ENCODE results near the gene BAHCC1.

BAHCC1 gene

DNA sequence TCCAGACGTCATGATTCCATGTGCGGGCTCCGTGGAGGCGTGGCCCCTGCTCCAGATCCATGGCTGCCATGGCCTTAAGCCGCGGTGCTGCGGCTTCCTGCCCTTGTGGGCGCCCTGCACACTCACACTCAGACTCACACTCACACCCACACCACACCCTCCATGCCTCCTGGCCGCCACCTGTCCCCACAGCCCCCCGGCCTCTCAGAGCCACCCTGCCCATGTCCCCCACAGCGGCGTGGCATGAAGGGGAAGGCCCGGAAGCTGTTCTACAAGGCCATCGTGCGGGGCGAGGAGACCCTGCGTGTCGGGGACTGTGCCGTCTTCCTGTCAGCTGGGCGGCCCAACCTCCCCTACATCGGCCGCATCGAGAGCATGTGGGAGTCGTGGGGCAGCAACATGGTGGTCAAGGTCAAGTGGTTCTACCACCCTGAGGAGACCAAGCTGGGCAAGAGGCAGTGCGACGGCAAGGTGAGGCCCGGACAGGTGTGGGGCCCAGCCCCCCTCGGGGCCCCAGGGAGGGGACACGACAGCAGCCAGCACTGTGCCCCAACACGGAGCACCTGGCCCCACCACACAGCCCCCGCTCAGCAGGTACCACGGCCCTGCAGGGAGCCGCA lies 67.4 kb downstream of the BAHCC1 start:
- TF ChIP-seq ZNF70 (CRISPR knock-in tag; IDR thresholded peaks at IDR 0.05) = no peak
- TF ChIP-seq TCF4 (CRISPR knock-in tag; IDR thresholded peaks at IDR 0.05; ENCODE audit: borderline replicate concordance) = no peak
- no peak for TF ChIP-seq ZC3H10 (CRISPR knock-in tag; IDR thresholded peaks at IDR 0.05)
- TF ChIP-seq SNAI2 (CRISPR knock-in tag; IDR thresholded peaks at IDR 0.05) = no peak
- TF ChIP-seq OSR1 (CRISPR knock-in tag; IDR thresholded peaks at IDR 0.05) = no peak
- TF ChIP-seq ESRRG (CRISPR knock-in tag; IDR thresholded peaks at IDR 0.05) = no peak
- TF ChIP-seq GLIS3 (CRISPR knock-in tag; IDR thresholded peaks at IDR 0.05) = no peak
- TF ChIP-seq, protein P1, sequence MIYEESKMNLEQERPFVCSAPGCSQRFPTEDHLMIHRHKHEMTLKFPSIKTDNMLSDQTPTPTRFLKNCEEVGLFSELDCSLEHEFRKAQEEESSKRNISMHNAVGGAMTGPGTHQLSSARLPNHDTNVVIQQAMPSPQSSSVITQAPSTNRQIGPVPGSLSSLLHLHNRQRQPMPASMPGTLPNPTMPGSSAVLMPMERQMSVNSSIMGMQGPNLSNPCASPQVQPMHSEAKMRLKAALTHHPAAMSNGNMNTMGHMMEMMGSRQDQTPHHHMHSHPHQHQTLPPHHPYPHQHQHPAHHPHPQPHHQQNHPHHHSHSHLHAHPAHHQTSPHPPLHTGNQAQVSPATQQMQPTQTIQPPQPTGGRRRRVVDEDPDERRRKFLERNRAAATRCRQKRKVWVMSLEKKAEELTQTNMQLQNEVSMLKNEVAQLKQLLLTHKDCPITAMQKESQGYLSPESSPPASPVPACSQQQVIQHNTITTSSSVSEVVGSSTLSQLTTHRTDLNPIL (CRISPR knock-in tag; IDR thresholded peaks at IDR 0.05; ENCODE audit: low read depth) = no peak
- TF ChIP-seq PPARA (CRISPR knock-in tag; IDR thresholded peaks at IDR 0.05; ENCODE audit: borderline replicate concordance) = no peak
- TF ChIP-seq, protein P2, sequence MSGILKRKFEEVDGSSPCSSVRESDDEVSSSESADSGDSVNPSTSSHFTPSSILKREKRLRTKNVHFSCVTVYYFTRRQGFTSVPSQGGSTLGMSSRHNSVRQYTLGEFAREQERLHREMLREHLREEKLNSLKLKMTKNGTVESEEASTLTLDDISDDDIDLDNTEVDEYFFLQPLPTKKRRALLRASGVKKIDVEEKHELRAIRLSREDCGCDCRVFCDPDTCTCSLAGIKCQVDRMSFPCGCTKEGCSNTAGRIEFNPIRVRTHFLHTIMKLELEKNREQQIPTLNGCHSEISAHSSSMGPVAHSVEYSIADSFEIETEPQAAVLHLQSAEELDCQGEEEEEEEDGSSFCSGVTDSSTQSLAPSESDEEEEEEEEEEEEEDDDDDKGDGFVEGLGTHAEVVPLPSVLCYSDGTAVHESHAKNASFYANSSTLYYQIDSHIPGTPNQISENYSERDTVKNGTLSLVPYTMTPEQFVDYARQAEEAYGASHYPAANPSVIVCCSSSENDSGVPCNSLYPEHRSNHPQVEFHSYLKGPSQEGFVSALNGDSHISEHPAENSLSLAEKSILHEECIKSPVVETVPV (CRISPR knock-in tag; IDR thresholded peaks at IDR 0.05) = no peak
- no peak for TF ChIP-seq ZNF8 (CRISPR knock-in tag; IDR thresholded peaks at IDR 0.05)
- TF ChIP-seq, protein P3, sequence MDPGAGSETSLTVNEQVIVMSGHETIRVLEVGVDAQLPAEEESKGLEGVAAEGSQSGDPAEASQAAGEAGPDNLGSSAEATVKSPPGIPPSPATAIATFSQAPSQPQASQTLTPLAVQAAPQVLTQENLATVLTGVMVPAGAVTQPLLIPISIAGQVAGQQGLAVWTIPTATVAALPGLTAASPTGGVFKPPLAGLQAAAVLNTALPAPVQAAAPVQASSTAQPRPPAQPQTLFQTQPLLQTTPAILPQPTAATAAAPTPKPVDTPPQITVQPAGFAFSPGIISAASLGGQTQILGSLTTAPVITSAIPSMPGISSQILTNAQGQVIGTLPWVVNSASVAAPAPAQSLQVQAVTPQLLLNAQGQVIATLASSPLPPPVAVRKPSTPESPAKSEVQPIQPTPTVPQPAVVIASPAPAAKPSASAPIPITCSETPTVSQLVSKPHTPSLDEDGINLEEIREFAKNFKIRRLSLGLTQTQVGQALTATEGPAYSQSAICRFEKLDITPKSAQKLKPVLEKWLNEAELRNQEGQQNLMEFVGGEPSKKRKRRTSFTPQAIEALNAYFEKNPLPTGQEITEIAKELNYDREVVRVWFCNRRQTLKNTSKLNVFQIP (CRISPR knock-in tag; IDR thresholded peaks at IDR 0.05; ENCODE audit: borderline replicate concordance, low read depth) = no peak
- no peak for TF ChIP-seq TOX (CRISPR knock-in tag; IDR thresholded peaks at IDR 0.05; ENCODE audit: borderline replicate concordance)
- TF ChIP-seq BACH2 (CRISPR knock-in tag; IDR thresholded peaks at IDR 0.05; ENCODE audit: borderline replicate concordance) = no peak
- ATAC-seq = no peak

DNA sequence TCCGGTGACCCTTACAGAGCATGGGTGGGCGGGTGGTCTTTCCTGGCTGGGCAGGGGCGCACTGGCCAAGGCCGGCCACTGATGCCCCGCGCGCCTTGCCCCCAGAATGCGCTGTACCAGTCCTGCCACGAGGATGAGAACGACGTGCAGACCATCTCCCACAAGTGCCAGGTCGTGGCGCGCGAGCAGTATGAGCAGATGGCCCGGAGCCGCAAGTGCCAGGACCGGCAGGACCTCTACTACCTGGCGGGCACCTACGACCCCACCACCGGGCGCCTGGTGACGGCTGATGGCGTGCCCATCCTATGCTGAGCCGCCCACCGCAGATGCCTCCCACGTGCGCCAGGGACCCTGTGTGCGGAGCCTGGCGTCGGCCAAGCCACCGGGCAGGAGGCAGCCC lies 68.2 kb downstream of the BAHCC1 start:
- no peak for ATAC-seq
- TF ChIP-seq ZFP3 (CRISPR knock-in tag; IDR thresholded peaks at IDR 0.05) (no peak), ZC3H10 (CRISPR knock-in tag; IDR thresholded peaks at IDR 0.05) (no peak)

DNA sequence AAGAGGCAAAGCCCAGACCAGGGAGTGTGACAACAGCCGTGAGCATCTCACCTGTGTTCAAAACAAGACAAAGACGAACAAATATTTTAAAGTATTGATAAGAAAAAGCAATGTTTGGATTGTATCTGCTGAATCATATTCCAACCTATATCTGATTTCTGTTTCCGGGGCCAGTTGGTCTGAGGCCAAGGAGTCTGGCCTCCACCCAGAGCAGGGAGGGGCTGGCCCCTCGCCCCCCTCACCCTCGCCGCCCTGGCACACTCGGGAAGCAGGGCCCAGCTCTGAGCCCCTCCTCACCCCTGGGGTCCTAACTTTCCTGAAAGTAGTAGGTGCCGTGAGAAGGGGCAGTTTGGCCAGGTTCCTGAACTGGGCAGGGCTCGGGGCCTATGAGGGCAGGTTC lies 69.3 kb downstream of the BAHCC1 start:
- no peak for ATAC-seq
- TF ChIP-seq OSR1 (CRISPR knock-in tag; IDR thresholded peaks at IDR 0.05) (no peak), TCF4 (CRISPR knock-in tag; IDR thresholded peaks at IDR 0.05; ENCODE audit: borderline replicate concordance) (no peak), ZNF8 (CRISPR knock-in tag; IDR thresholded peaks at IDR 0.05) (no peak), ZFP30 (CRISPR knock-in tag; IDR thresholded peaks at IDR 0.05) (no peak), SNAI2 (CRISPR knock-in tag; IDR thresholded peaks at IDR 0.05) (no peak), ISL1 (CRISPR knock-in tag; IDR thresholded peaks at IDR 0.05) (no peak)
- TF ChIP-seq, protein P4, sequence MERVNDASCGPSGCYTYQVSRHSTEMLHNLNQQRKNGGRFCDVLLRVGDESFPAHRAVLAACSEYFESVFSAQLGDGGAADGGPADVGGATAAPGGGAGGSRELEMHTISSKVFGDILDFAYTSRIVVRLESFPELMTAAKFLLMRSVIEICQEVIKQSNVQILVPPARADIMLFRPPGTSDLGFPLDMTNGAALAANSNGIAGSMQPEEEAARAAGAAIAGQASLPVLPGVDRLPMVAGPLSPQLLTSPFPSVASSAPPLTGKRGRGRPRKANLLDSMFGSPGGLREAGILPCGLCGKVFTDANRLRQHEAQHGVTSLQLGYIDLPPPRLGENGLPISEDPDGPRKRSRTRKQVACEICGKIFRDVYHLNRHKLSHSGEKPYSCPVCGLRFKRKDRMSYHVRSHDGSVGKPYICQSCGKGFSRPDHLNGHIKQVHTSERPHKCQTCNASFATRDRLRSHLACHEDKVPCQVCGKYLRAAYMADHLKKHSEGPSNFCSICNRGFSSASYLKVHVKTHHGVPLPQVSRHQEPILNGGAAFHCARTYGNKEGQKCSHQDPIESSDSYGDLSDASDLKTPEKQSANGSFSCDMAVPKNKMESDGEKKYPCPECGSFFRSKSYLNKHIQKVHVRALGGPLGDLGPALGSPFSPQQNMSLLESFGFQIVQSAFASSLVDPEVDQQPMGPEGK (CRISPR knock-in tag; IDR thresholded peaks at IDR 0.05; ENCODE audit: borderline replicate concordance) = no peak
- TF ChIP-seq, protein P3 (CRISPR knock-in tag; IDR thresholded peaks at IDR 0.05; ENCODE audit: borderline replicate concordance, low read depth) = no peak
- TF ChIP-seq, protein P2 (CRISPR knock-in tag; IDR thresholded peaks at IDR 0.05) = no peak

DNA sequence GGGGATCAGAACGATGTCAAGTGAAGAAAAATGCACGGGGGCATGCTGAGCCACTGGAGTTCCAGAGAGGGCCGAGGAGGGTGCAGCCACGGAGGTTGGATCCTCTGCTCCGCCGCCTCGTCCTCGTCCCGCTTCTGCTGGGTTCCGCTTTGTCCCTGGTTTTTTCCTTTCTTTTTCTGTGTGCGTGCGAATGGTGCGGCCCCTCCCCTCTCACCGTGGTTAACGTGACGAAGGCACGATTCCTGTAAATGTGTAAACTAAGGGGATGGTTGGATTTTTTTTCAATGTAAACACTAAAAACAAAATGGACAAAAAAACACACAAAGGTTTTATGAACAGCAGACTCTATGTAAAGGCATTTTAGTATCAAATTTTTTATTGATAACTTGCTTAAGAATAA lies 70.7 kb downstream of the BAHCC1 start:
- ATAC-seq = no peak
- no peak for TF ChIP-seq ZNF565 (CRISPR knock-in tag; conservative IDR thresholded peaks at IDR 0.05; ENCODE audit: low read depth)
- TF ChIP-seq ZFP3 (CRISPR knock-in tag; IDR thresholded peaks at IDR 0.05) = no peak
- TF ChIP-seq BACH2 (CRISPR knock-in tag; IDR thresholded peaks at IDR 0.05; ENCODE audit: borderline replicate concordance) = no peak
- TF ChIP-seq ESRRG (CRISPR knock-in tag; IDR thresholded peaks at IDR 0.05) = no peak
- no peak for TF ChIP-seq ISL1 (CRISPR knock-in tag; IDR thresholded peaks at IDR 0.05)
- TF ChIP-seq GLIS3 (CRISPR knock-in tag; IDR thresholded peaks at IDR 0.05) = no peak
- no peak for TF ChIP-seq CSDC2 (CRISPR knock-in tag; IDR thresholded peaks at IDR 0.05)
- TF ChIP-seq TOX (CRISPR knock-in tag; IDR thresholded peaks at IDR 0.05; ENCODE audit: borderline replicate concordance) = no peak
- no peak for TF ChIP-seq ZFP30 (CRISPR knock-in tag; IDR thresholded peaks at IDR 0.05)
- TF ChIP-seq, protein P3 (CRISPR knock-in tag; IDR thresholded peaks at IDR 0.05; ENCODE audit: borderline replicate concordance, low read depth) = no peak
- TF ChIP-seq ZNF70 (CRISPR knock-in tag; IDR thresholded peaks at IDR 0.05) = no peak
- no peak for TF ChIP-seq OSR1 (CRISPR knock-in tag; IDR thresholded peaks at IDR 0.05)
- no peak for TF ChIP-seq ZC3H10 (CRISPR knock-in tag; IDR thresholded peaks at IDR 0.05)
- TF ChIP-seq, protein P4 (CRISPR knock-in tag; IDR thresholded peaks at IDR 0.05; ENCODE audit: borderline replicate concordance) = no peak

Data from SK-N-SH treated with all-trans-retinoic acid at 6 μM for 48 hours (cell line).